B cell (primary cell): ENCODE results near the gene SPACA6.

ENCODE experiments used
- CTCF ChIP-seq: fragments of 200-600 bp; IDR thresholded peaks from one replicate; pipeline ENCODE4 v1.8.0; 2022; ENCODE audit warnings: antibody characterized with exemption, mild to moderate bottlenecking
- EZH2 ChIP-seq: IDR thresholded peaks from 2 replicates; pipeline ENCODE4 v1.6.1; 2012; ENCODE audit warnings: borderline replicate concordance, low read depth, mild to moderate bottlenecking, moderate library complexity, low read length; ENCODE audit not compliant: insufficient read depth, poor library complexity, severe bottlenecking

GRCh38 chr19:51743405-51743804 is 50.3 kb downstream of the SPACA6 start:
- no peak for TF ChIP-seq CTCF
- TF ChIP-seq EZH2: no peak
